ENCODE measurements around the gene ASCC1. TPM values are rescaled to one million over a fixed set of nuclear protein-coding genes. Genes with fewer than 3 reads are reported as not detected.
"Not testable (repeated sequence)": the region's sequence is repeated elsewhere in the genome, so short reads cannot be mapped to it uniquely, and the experiment has no call there.

The ASCC1 gene
- total and polyA plus RNA-seq, 4 donors = 30.6 to 57.1 (median 49.6) TPM

DNA sequence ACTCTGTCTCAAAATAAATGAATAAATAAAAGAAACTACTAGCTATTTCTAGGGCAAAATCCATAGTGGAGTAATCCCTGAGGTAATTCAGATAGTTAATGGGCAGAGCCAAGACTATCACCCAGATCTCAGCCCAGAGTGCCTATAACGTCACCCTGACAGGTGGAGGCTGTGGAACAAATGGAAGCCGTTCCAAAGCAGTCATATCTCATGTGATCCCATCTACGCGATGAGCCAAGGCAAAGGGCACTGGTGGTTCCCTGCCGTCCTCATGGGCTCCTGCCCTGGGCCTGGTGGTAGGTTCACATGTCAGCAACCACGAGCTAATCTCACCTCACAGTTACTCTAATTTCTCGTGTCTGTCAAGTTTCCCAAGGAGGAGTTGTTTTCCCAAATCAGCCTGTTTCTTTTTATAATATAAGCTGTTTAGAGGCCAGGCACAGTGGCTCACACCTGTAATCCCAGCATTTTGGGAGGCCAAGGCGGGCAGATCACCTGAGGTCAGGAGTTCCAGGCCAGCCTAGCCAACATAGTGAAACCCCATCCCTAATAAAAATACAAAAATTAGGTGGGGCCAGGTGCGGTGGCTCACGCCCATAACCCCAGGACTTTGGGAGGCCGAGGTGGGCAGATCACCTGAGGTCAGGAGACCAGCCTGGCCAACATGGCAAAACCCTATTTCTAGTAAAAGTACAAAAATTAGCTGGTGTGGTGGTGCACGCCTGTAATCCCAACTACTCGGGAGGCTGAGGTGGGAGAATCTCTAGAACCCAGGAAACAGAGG is 22.5 kb upstream of the ASCC1 start:
- no peaks in the 10 kb centered on the region for H3K9me3 ChIP-seq (ENCODE audit: control insufficient read depth, insufficient read depth, low read length)
- WGBS (ENCODE audit: insufficient coverage) = 94% methylated on average over 9 of the region's 13 CpGs
- peaks cover 18% of the 10 kb centered on the region for H3K36me3 ChIP-seq (ENCODE audit: control insufficient read depth, insufficient read depth, low read length)
- no peak for DNase-seq (ENCODE audit: low read depth in 4 of 6, low spot score in 6 of 6)
- H3K27ac ChIP-seq (ENCODE audit: low read depth, low read length) = no peak overlapping the region
- peaks cover 19% of the 10 kb centered on the region for H3K4me1 ChIP-seq (ENCODE audit: control insufficient read depth, insufficient read depth, low read length)
- H3K27me3 ChIP-seq (ENCODE audit: control insufficient read depth, insufficient read depth, low read length) = no peaks in the 10 kb centered on the region
- no peak overlapping the region for H3K4me3 ChIP-seq (ENCODE audit: low read depth, low read length)

DNA sequence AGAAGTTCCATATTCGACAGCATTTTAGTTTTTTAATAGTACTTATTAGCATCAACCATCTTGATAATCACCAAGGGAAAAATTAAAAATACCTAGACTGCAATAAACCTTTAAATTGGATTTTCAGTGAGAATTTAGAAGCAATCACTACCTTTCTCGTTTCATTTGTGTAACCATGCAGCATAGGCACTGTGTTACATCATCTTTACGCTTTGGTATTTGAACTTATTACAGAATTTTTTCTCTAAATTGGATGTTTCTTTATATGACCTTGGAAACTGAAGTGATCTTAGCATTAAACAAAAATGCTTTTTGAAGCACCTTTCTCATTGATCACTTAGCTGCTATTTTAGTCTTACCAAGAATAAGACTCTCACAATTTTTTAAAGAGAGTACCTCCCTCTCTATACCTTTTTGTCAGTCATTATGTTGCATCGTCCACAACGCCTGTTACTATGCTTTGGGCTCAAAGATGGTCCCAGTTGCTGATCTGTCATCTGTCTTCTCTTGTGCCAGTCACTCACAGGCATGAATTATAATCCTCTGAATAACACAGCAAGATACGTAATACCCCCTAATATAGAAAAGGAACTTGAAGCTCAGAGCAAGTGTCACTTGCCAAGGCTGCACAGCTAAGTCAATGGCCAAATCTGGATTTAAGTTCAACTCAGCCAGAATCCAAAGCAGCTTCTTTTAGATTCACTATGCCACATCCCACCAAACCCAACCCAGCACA is 19.6 kb upstream of the ASCC1 start:
- no peak for DNase-seq (ENCODE audit: low read depth in 4 of 6, low spot score in 6 of 6)
- Histone ChIP-seq H3K27ac (ENCODE audit: low read depth, low read length) (no peak overlapping the region), H3K4me1 (ENCODE audit: control insufficient read depth, insufficient read depth, low read length) (no peaks in the 10 kb centered on the region), H3K27me3 (ENCODE audit: control insufficient read depth, insufficient read depth, low read length) (no peaks in the 10 kb centered on the region), H3K9me3 (ENCODE audit: control insufficient read depth, insufficient read depth, low read length) (no peaks in the 10 kb centered on the region), H3K4me3 (ENCODE audit: low read depth, low read length) (no peak overlapping the region), H3K36me3 (ENCODE audit: control insufficient read depth, insufficient read depth, low read length) (peaks cover 36% of the 10 kb centered on the region)
- WGBS (ENCODE audit: insufficient coverage) = 90% methylated on average over 2 of the region's 6 CpGs

DNA sequence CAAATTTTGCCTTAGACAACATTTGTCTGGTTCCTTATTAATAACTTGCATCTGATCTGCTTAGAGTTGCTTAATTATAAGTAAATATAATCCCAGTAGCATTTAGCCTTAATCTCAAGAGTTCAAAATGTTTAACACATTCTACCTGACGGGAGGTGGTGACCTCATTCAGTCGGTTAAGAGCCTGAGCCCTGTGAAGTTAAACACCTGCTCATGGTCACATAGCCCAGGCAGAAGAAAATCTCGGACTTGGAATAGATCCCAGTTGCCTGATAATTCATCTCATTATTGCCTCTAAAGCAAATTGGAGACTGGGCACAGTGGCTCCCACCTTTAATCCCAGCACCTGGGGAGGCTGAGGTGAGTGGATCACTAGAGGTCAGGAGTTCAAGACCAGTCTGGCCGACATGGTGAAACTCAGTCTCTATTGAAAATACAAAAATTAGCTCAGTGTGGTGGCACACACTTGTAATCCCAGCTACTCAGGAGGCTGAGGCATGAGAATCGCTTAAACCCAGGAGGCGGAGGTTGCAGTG is 18.6 kb upstream of the ASCC1 start:
- 100% methylated on average over 3 of the region's 6 CpGs for WGBS (ENCODE audit: insufficient coverage)
- DNase-seq (ENCODE audit: low read depth in 4 of 6, low spot score in 6 of 6) = no peak
- H3K9me3 ChIP-seq (ENCODE audit: control insufficient read depth, insufficient read depth, low read length) = no peaks in the 10 kb centered on the region
- no peaks in the 10 kb centered on the region for H3K27me3 ChIP-seq (ENCODE audit: control insufficient read depth, insufficient read depth, low read length)
- H3K27ac ChIP-seq (ENCODE audit: low read depth, low read length) = no peak overlapping the region
- H3K36me3 ChIP-seq (ENCODE audit: control insufficient read depth, insufficient read depth, low read length) = peaks cover 39% of the 10 kb centered on the region
- no peaks in the 10 kb centered on the region for H3K4me1 ChIP-seq (ENCODE audit: control insufficient read depth, insufficient read depth, low read length)
- H3K4me3 ChIP-seq (ENCODE audit: low read depth, low read length) = no peak overlapping the region

DNA sequence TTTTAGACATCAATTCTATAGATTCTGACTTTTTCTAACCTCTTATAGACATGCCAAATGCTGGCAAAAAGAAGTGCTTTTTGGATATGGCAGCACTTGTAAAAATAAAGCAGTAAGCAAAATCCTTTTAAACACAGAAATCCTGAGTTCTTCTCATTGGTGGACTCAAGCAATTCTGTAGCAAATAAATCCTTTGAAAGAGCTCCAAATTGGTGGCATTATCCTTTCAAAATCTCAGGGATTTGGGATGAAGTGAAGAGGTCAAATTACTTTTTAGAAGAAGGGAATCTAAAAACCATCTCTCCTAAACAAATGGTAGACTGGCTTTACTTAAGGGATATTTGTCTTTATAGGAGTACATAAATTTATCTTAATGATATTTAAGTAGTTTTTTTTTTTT is 17.5 kb upstream of the ASCC1 start:
- no peak for DNase-seq (ENCODE audit: low read depth in 4 of 6, low spot score in 6 of 6)
- Histone ChIP-seq H3K27ac (ENCODE audit: low read depth, low read length) (no peak overlapping the region), H3K36me3 (ENCODE audit: control insufficient read depth, insufficient read depth, low read length) (peaks cover 39% of the 10 kb centered on the region), H3K9me3 (ENCODE audit: control insufficient read depth, insufficient read depth, low read length) (no peaks in the 10 kb centered on the region), H3K27me3 (ENCODE audit: control insufficient read depth, insufficient read depth, low read length) (no peaks in the 10 kb centered on the region), H3K4me1 (ENCODE audit: control insufficient read depth, insufficient read depth, low read length) (no peaks in the 10 kb centered on the region), H3K4me3 (ENCODE audit: low read depth, low read length) (no peak overlapping the region)

DNA sequence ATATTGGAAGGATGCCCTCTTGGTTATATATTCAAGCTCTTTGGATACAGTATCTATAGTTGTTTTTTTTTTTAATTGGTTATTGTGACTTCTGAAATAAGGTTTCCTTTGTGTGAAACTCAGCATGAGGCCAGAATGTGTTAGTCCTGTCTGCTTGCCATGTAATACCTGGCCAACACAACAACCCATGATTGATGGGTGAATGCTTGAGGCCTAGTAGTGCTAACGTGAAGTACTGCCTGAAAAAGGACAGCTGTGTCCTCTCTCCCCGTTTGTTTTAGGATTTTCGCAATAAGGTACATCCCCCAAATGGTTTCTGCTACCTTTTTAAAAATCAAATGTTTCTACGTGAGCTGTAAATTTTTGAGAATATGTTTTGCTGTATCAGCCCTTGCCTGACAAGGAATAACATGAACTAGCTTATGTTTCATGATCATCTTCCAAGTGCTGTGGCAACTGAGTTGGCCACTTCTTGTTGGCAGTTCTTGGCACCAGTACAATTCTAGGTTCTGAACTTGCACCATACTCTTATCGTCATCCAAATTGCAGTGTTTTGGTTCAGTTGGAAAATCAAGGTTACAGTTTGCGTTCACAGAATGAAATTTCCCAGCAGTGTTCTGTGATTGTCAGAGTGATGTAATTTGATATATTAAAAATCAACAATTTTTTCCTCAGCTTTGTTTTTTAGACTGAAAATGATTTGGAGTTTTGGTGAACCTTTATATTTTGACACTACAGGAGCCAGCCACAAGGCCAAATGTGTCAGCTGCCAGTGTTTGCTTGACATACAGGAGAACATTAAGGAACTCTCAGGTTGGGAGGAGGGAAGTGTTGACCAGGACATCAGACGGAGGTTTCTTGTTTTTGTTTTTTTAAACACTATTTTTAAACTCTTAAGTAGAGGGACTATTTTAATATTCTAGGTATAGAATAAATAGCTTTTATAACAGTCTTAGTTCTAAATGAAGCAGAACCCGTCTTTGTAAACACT is 13.5 kb upstream of the ASCC1 start:
- Histone ChIP-seq H3K36me3 (ENCODE audit: control insufficient read depth, insufficient read depth, low read length) (peaks cover 31% of the 10 kb centered on the region), H3K9me3 (ENCODE audit: control insufficient read depth, insufficient read depth, low read length) (no peaks in the 10 kb centered on the region), H3K27me3 (ENCODE audit: control insufficient read depth, insufficient read depth, low read length) (no peaks in the 10 kb centered on the region), H3K4me1 (ENCODE audit: control insufficient read depth, insufficient read depth, low read length) (no peaks in the 10 kb centered on the region), H3K4me3 (ENCODE audit: low read depth, low read length) (no peak overlapping the region), H3K27ac (ENCODE audit: low read depth, low read length) (peak overlapping the region; percentile 29)
- DNase-seq (ENCODE audit: low read depth in 4 of 6, low spot score in 6 of 6) = peak in 1 of 6 donors; percentile 28
- WGBS (ENCODE audit: insufficient coverage) = no CpG with 5 or more reads among the region's 8 CpGs

DNA sequence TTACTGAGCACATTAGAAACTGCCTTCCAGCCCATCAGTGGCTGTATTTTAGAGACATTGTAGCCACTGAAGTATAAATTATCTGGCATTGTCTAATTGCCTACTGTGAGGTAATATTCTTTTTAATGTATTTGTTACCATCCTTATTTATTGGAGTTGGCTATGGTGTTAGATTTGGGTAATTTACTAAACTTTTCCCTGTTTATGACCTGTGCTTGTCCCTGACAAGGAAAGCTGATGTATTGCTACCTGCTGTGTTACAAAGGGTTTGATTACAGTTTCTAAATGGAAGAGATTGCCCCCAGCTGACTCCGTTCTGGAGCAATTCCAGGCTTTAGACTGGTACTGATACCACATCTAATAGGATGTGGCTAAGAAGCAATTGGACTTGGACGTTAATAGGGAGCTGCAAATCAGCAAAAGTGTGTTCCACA is 12.3 kb upstream of the ASCC1 start:
- Histone ChIP-seq H3K4me1 (ENCODE audit: control insufficient read depth, insufficient read depth, low read length) (no peaks in the 10 kb centered on the region), H3K27ac (ENCODE audit: low read depth, low read length) (no peak overlapping the region), H3K27me3 (ENCODE audit: control insufficient read depth, insufficient read depth, low read length) (no peaks in the 10 kb centered on the region), H3K9me3 (ENCODE audit: control insufficient read depth, insufficient read depth, low read length) (no peaks in the 10 kb centered on the region), H3K4me3 (ENCODE audit: low read depth, low read length) (no peak overlapping the region), H3K36me3 (ENCODE audit: control insufficient read depth, insufficient read depth, low read length) (peaks cover 31% of the 10 kb centered on the region)
- 43% methylated on average over 1 of the region's 2 CpGs for WGBS (ENCODE audit: insufficient coverage)
- DNase-seq (ENCODE audit: low read depth in 4 of 6, low spot score in 6 of 6) = peak in 1 of 6 donors; percentile 93

DNA sequence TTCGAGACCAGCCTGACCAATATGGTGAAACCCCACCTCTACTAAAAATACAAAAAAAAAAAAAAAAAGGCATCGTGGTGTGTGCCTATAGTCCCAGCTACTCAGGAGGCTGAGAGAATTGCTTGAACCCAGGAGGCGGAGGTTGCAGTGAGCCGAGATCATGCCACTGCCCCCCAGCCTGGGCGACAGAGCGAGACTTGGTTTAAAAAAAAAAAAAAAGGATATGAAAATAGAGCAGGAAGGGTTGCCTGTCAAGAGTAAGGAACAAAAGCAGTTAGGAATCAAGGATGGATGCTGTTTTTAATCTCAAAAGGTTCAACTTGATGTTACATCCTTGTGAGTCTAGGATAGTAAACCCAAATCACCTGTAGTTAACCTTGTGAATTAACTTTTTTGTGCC is 11.8 kb upstream of the ASCC1 start:
- 62% methylated on average over 4 of the region's 6 CpGs for WGBS (ENCODE audit: insufficient coverage)
- Histone ChIP-seq H3K27me3 (ENCODE audit: control insufficient read depth, insufficient read depth, low read length) (no peaks in the 10 kb centered on the region), H3K4me1 (ENCODE audit: control insufficient read depth, insufficient read depth, low read length) (peaks cover 3% of the 10 kb centered on the region), H3K27ac (ENCODE audit: low read depth, low read length) (no peak overlapping the region), H3K4me3 (ENCODE audit: low read depth, low read length) (no peak overlapping the region), H3K9me3 (ENCODE audit: control insufficient read depth, insufficient read depth, low read length) (no peaks in the 10 kb centered on the region), H3K36me3 (ENCODE audit: control insufficient read depth, insufficient read depth, low read length) (peaks cover 29% of the 10 kb centered on the region)
- DNase-seq (ENCODE audit: low read depth in 4 of 6, low spot score in 6 of 6) = no peak

DNA sequence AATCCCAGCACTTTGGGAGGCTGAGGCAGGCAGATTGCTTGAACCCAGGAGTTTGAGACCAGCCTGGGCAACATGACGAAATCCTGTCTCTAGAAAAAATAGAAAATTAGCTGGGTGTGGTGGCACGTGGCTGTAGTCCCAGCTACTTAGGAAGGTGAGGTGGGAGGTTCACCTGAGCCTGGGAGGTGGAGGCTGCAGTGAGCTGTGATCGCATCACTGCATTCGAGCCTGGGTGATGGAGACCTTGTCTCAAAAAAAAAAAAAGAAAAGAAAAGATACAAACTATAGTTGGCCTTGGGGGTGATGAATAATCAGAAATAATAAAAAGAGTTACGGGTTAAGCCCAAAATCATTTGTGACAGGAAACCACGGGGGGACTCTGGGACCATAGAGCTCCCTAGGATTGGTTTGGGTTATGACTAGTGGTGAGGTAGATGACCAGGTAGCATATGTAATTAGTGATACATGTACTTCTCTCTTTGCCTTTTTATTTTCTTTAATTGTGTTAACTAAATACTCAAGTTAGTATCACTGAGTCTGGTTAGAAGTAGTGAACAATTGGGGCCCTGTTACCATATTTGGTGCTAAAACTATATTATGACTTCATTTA is 10.4 kb upstream of the ASCC1 start:
- Histone ChIP-seq H3K27ac (ENCODE audit: low read depth, low read length) (no peak overlapping the region), H3K27me3 (ENCODE audit: control insufficient read depth, insufficient read depth, low read length) (no peaks in the 10 kb centered on the region), H3K36me3 (ENCODE audit: control insufficient read depth, insufficient read depth, low read length) (peaks cover 24% of the 10 kb centered on the region), H3K9me3 (ENCODE audit: control insufficient read depth, insufficient read depth, low read length) (no peaks in the 10 kb centered on the region), H3K4me1 (ENCODE audit: control insufficient read depth, insufficient read depth, low read length) (peaks cover 3% of the 10 kb centered on the region), H3K4me3 (ENCODE audit: low read depth, low read length) (no peak overlapping the region)
- no peak for DNase-seq (ENCODE audit: low read depth in 4 of 6, low spot score in 6 of 6)
- WGBS (ENCODE audit: insufficient coverage) = 95% methylated on average over 4 of the region's 6 CpGs

DNA sequence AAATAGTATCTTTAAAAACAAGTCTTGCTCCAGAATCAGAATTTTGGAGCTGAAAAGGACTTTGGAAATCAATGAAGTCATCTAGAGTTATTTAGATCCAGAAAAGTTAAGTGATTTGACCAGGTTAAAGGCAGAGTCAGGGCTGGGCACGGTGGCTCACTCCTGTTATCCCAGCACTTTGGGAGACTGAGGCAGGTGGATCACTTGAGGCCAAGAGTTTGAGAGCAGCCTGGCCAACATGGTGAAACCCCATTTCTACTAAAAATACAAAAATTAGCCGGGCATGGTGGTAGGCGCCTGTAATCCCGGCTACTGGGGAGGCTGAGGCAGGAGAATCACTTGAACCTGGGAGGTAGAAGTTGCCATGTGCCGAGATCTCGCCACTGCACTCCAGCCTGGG is 8.1 kb upstream of the ASCC1 start:
- H3K27ac ChIP-seq (ENCODE audit: low read depth, low read length); H3K4me3 ChIP-seq (ENCODE audit: low read depth, low read length); H3K9me3 ChIP-seq (ENCODE audit: control insufficient read depth, insufficient read depth, low read length); H3K4me1 ChIP-seq (ENCODE audit: control insufficient read depth, insufficient read depth, low read length); DNase-seq (ENCODE audit: low read depth in 4 of 6, low spot score in 6 of 6); H3K27me3 ChIP-seq (ENCODE audit: control insufficient read depth, insufficient read depth, low read length): not testable (repeated sequence)
- WGBS (ENCODE audit: insufficient coverage) = 97% methylated on average over 4 of the region's 6 CpGs
- peaks cover 22% of the 10 kb centered on the region for H3K36me3 ChIP-seq (ENCODE audit: control insufficient read depth, insufficient read depth, low read length)

Data from spinal cord (tissue), 10 donors.